Measurements from ENCODE around the gene PPP1R9A.

Gene PPP1R9A

GRCh38 chr7:95276114-95276513 is 368.7 kb downstream of the PPP1R9A start:
- no peak for DNase-seq

- no peak for DNase-seq
Measured at GRCh38 chr7:95279417-95279816, 372.0 kb downstream of the PPP1R9A start.

GRCh38 chr7:95286096-95286495 is 378.7 kb downstream of the PPP1R9A start:
- DNase-seq: no peak

GRCh38 chr7:95290166-95290830 is 382.9 kb downstream of the PPP1R9A start:
- no peak for DNase-seq

GRCh38 chr7:95295397-95295796 is 388.0 kb downstream of the PPP1R9A start:
- DNase-seq: no peak

GRCh38 chr7:95296456-95296855 is 389.1 kb downstream of the PPP1R9A start:
- DNase-seq: no peak

DNA sequence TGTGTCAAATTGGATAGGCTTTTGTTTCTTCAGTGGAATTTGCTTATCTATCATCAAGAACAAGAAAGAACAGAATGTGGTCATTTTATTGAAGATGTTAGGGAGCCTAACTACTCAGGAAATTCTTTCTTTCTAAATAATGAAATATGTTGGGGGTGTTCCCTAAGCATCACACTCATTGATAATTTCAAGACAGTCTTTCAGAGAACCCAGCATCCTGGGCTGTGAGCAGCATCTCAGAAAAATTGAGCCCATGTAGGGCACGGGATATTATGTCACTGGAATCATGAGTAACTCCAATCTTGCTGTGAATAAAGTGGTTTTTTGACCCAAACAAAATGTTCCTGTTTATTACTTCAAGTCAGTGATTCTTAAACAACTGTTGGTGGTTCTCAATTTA is 389.6 kb downstream of the PPP1R9A start:
- DNase-seq: no peak

- DNase-seq: no peak
Measured at GRCh38 chr7:95298091-95298490, 390.7 kb downstream of the PPP1R9A start.

DNA sequence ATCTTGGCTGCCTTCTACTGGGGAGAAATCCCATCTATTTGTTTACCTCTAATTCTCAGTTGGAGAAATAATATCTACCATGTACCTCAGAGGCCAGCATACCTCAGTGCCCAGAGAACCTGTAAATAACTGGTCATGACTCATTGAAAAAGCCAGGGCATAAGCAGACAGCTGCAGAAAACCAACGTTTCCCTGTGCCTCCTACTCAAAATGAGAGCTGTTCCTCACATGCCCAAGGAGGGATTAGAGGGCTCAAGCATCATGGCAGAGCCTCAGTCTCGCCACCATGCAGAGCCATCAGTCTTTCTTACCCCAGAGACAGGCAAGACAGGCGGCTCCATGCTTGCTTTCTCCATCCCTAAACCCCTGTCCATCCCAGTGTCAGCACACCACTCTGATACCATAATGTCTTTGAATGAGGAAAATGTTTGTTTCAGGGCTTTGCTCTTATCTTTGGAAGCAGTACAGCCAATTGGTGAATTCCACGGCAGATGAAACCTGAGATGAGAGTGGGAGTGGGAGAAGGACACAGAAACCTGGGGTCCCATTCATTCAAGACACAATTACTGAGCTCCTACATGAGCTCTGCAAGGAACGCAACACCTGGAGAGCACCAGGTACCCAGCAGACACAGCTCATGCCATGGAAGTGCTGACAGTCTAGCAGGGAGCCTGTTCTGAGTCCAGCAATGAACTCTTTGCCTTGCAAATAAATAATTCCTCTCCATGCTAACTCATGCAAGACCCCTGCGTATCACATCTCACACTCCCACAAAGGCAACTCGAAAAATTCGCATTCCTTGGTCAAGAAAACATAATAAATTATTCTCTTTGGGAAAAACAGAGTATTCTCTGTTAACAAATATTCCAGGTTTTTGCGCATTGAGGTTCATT is 395.9 kb downstream of the PPP1R9A start:
- DNase-seq: no peak

DNA sequence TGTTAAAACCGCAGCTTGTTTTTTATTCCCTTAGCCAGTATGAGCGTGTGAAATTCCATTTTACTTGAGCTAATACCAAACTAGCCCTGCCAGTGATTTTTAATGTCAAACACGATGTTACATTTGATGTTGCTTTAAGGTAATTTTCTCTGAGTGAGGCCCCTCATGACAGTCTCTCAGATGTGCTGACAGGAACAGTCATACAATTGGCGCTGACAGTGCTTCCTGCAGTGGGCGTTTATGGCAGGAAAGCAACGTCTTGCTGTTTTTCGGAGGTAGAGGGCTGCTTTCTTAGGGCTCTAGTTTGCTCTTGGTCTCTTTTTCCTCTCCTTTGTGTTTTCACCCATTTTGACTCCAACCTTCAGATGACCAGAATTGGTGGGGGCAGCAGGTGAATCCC is 397.6 kb downstream of the PPP1R9A start:
- DNase-seq: no peak

DNA sequence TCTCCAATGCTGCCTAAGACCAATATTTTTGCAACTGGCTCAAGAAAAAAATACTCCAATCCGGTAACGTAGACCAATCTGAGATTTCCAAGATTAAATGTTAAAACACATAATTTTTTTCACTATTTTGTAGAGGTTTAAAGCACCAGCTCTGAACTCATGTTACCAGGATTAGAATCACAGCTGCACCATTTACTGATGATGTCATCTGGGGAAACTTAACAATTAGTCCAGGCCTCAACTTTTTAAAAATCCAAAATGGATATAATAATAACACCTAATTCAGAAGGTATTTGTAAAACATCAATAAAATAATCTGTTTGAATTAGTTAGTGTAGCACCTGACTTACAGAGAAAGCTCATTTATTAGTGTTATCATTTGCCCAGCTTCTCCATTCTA is 402.6 kb downstream of the PPP1R9A start:
- DNase-seq: no peak

DNA sequence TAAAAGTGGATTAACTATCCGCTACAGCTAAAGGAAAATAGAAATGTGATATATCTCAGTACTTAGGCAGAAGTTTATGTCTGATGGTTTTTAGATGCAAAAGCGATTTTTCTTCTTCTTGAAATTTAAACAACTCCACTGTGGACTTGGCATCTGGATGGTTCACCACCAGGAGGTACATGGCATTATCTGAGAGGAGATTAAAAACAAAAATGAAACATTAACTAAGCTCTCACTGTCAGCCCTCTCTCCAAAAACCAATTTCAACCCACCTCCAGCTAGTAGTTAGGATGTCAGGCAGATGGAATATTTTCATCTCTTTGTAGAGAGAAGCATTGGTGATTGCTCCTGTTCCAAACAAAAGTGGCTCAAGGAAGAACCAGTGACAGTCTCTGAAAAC is 404.0 kb downstream of the PPP1R9A start:
- DNase-seq: no peak

DNA sequence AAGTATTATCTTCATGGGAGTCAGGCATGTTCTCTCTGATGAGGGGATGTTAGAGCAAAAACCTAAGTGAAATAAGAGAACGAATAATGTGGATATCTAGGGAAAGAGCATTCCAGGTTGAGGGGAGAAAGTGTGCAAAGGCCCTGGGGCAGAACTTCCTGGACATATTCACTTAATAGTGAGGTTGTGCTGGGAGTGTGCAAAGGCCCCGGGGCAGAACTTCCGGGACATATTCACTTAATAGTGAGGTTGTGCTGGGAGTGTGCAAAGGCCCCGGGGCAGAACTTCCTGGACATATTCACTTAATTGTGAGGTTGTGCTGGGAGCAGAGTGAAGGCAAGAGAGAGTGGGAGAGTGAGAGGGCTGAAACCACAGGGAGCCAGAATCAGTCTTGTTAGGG is 405.2 kb downstream of the PPP1R9A start:
- no peak for DNase-seq

DNA sequence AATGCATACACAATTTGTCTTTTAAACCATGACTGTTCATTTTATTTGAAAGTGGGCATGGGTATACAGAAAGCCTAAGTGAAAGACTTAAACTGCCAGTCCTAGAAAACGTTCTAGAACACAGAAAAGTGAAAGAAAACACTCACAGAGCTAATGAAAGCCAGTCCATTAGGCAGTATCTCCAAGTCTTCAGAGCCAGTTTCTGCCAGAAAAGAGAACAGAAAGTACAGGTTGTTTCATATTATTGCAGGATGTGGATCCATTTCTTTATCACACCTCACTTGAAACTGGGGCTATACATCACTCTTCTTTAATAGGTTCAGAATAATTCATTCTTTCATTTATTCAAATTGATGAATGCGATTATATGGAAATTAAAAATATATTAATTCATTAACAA is 409.2 kb downstream of the PPP1R9A start:
- DNase-seq: no peak

GRCh38 chr7:95317546-95317945 is 410.2 kb downstream of the PPP1R9A start:
- DNase-seq: peak; percentile 33

DNA sequence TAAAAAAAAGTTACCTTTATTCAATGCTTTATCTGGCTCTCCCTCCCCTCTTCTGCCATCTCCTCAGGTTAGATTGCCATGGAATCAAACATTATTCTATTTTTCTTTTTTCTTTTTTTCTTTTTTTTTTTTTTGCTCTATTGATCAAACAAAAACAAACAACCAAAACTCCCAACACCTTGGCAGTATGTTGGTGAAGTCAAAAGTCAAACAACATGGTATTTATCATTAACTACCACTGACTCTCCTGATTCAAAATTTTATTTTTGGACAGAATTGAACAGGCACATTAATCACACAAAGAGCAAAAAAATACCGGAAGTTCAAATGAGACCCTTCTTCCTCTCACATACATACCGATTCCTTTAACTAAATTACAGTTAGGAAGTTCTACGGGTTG is 410.6 kb downstream of the PPP1R9A start:
- DNase-seq: no peak

- peak; percentile 47 for DNase-seq
Measured at GRCh38 chr7:95318501-95319100, 411.2 kb downstream of the PPP1R9A start.

DNA sequence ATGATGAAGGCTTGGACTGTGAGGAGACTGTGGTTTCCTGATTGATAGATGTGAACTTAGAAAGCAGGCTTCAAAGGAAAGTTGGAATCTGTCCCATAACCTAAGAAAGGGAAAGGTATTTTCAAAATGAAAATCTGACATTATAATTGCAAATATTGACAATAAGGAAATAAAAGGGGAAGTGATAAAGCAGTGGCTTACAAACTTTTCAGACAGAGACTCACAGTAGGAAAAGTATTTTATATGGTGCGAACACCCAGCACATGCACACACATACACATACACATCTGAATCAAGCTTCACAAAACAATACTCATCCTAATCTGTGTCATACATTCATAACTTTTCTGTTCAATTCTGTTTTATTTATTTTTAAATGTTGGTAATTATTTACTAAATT is 412.2 kb downstream of the PPP1R9A start:
- DNase-seq: no peak

DNA sequence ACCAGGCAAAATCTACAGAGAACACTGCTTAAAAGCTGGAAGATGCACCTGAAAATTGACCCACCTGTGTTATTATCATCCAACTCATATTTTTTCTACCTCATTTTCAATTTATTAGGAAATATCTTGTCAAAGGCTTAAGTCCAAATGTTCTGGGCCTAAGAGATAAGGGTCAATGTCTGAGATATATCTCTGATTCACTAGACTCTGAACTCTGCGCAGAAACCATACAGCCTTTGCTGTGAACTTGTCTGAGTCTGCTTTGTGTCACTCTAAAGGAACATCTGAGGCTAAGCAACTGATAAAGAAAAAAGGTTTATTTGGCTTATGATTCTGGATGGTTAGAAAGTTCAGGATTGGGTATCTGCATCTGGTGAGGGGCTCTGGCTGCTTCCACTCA is 413.3 kb downstream of the PPP1R9A start:
- DNase-seq: no peak

DNA sequence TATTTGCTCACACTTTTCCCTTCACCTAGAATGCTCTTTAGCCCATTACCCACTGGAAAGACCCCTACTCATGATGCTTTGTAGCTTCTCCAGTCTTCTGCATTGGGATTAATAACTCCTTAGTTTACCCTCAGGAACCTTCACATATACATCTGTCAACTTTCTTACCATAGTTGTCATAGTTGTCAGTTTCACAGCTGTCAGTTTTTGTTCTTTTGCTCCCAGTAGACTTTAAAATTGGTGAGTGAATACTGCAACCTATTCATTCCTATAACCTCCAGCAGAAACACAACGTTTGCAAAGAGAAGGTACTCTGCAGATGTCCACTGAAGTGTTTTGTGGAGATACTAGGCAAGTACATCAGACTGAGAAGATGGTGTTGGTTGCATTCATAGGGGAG is 414.3 kb downstream of the PPP1R9A start:
- no peak for DNase-seq

- DNase-seq: no peak
Measured at GRCh38 chr7:95322396-95322795, 415.0 kb downstream of the PPP1R9A start.

DNA sequence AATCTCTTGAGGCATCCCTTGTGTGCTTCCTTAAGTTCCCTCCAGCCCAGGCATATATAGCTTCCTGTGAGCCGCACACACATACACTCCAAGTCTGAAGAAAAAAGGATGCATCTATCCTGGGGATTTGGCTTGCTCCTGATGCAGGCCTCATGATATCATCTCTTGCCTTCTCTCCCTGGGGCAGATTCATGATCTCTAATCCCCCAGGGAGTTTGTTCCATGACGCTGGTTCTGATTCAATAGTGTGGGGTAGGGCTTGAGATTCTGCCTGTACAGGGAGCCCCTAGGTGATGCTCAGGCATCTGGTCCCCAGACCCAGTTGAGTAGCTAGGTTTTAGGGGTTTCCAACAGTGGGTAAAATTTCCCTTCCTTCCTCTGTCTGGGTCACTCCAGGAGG is 415.5 kb downstream of the PPP1R9A start:
- no peak for DNase-seq

DNA sequence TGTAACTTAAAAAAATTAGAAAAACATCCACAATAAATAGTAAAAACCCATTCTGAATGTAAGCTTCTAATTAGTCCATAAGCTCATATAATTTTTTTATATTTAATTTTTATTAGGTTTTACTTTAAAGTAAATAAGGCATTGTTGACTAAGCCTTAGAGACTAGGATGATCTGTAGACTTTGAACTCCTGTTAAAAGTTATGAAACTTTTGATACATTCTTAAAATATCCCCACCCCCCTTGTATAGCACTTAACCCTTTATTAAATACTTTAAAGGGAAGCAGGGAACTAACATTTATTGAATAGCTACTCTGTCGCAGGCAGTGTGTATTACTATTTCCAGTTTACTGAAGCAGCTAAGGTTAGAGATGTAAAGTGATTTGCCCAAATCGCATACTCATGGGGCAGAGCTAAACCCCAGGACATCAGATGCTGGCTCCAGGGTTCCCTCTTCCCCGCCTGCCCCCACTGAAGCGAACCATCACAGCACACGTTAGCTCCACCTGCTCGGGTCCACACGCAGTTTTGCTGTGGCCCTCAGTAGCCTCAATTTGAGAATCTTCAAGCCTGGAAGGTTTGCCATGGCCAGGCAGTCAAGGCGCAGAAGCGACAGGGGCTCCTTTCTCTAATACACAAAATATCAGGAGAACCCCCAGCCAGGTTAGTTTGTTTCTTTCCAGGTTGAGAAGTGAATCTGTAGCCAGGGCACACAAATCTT is 416.2 kb downstream of the PPP1R9A start:
- DNase-seq: no peak
